ENCODE data around the gene MSX1.

Gene MSX1

GRCh38 chr4:4857809-4858508 is 1.5 kb upstream of the MSX1 start:
- no peak for DNase-seq (ENCODE audit: low read depth)

- no peak for DNase-seq (ENCODE audit: low read depth)
Observed at GRCh38 chr4:4858527-4859324, 739 bp upstream of the MSX1 start.

- no peak for DNase-seq (ENCODE audit: low read depth)
Observed at GRCh38 chr4:4859799-4860599, 534 bp downstream of the MSX1 start.

GRCh38 chr4:4860600-4861389 is 1.3 kb downstream of the MSX1 start:
- DNase-seq (ENCODE audit: low read depth) = no peak

- DNase-seq (ENCODE audit: low read depth) = no peak
Observed at GRCh38 chr4:4861390-4862018, 2.0 kb downstream of the MSX1 start.

GRCh38 chr4:4862071-4862551 is 2.6 kb downstream of the MSX1 start:
- no peak for DNase-seq (ENCODE audit: low read depth)

GRCh38 chr4:4862665-4863482 is 3.4 kb downstream of the MSX1 start:
- DNase-seq (ENCODE audit: low read depth) = no peak

GRCh38 chr4:4864443-4864939 is 5.0 kb downstream of the MSX1 start:
- no peak for DNase-seq (ENCODE audit: low read depth)

- no peak for DNase-seq (ENCODE audit: low read depth)
Observed at GRCh38 chr4:4864940-4865704, 5.7 kb downstream of the MSX1 start.

- DNase-seq (ENCODE audit: low read depth) = no peak
Observed at GRCh38 chr4:4865705-4866123, 6.2 kb downstream of the MSX1 start.

GRCh38 chr4:4866124-4866865 is 6.8 kb downstream of the MSX1 start:
- DNase-seq (ENCODE audit: low read depth) = no peak

- DNase-seq (ENCODE audit: low read depth) = no peak
Observed at GRCh38 chr4:4866866-4867374, 7.5 kb downstream of the MSX1 start.

- DNase-seq (ENCODE audit: low read depth) = no peak
Observed at GRCh38 chr4:4867375-4868039, 8.0 kb downstream of the MSX1 start.

- DNase-seq (ENCODE audit: low read depth) = no peak
Observed at GRCh38 chr4:4868040-4868757, 8.7 kb downstream of the MSX1 start.

- DNase-seq (ENCODE audit: low read depth) = no peak
Observed at GRCh38 chr4:4868758-4869723, 9.6 kb downstream of the MSX1 start.
